ENCODE results near the gene NAT9. TPM values are rescaled to one million over a fixed set of nuclear protein-coding genes. Genes with fewer than 3 reads are reported as not detected.

The NAT9 gene
- total and polyA plus RNA-seq, 2 experiments from 2014 or later, result 37.3 to 37.5 TPM

DNA sequence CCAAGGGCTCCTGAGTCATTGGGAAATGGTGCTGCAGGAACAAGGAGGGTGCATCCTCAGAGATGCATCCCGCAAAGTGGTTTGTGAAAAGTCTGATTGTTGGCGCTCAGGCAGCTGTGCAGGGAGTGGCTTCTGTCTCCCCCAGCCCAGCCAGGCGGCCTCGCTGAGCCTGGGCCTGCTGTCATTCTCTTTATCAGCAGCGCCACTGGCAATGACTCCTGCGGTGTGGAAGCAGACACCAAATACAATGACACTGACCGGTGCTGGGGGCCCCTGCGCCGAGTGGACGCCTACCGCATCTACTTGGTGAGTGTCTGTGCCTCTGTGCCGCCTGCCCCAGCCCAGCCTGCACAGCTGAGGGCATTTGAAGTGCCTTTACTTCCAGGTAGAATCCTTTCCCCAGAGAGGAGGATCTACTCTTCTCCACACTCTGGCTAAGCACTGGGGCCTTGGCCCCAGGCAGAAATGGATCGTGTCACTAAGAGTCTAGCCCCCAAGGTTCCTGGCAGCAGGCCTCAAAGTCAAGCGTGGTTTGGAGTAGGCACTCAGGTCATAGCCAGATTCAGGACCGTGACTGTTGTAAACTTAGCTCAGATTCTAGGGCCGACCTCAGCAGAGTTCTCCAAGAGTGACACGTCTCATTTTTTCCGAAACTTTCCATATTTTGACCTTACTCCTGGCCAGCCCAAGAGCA, 19.3 kb upstream of the NAT9 start:
- Mint-ChIP-seq H3K27me3 (ENCODE audit: insufficient read depth, low read depth, poor library complexity) (peaks cover 3% of the 10 kb centered on the region), H3K4me3 (no peak overlapping the region), H3K36me3 (ENCODE audit: low read depth) (peaks cover 53% of the 10 kb centered on the region), H3K9me3 (no peaks in the 10 kb centered on the region), H3K27ac (no peak overlapping the region), H3K4me1 (peaks cover 1% of the 10 kb centered on the region; the same call in 1 of the 3 replicates)
- H3K36me3 ChIP-seq (ENCODE audit: insufficient read depth), result peaks cover 3% of the 10 kb centered on the region; the same call in 1 of the 2 replicates
- ATAC-seq (no peak), DNase-seq (ENCODE audit: low spot score) (no peak)
- H4K20me1 ChIP-seq (replicated peaks; ENCODE audit: insufficient read depth), result no peaks in the 10 kb centered on the region; the same call in 1 of the 2 replicates
- no peaks in the 10 kb centered on the region for H3K9me2 ChIP-seq (ENCODE audit: insufficient read depth)
- no peak overlapping the region for H3K4me2 ChIP-seq
- TF ChIP-seq CREB1 (CRISPR knock-in tag; IDR thresholded peaks at IDR 0.05; ENCODE audit: low read depth), result no peak
- TF ChIP-seq STAT1 (IDR thresholded peaks at IDR 0.05; ENCODE audit: unreplicated experiment), result no peak
- TF ChIP-seq NANOG (IDR thresholded peaks at IDR 0.05; ENCODE audit: borderline replicate concordance), result no peak
- no peak for TF ChIP-seq POLR2AphosphoS5 (IDR thresholded peaks at IDR 0.05; ENCODE audit: low read depth)
- no peak for TF ChIP-seq ETS1 (IDR thresholded peaks at IDR 0.05)
- TF ChIP-seq JUNB (IDR thresholded peaks at IDR 0.05; ENCODE audit: unreplicated experiment), result no peak
- TF ChIP-seq EZH2phosphoT487 (IDR thresholded peaks at IDR 0.05; ENCODE audit: unreplicated experiment), result no peak
- TF ChIP-seq EZH2 (IDR thresholded peaks at IDR 0.05; ENCODE audit: low read depth, unreplicated experiment), result no peak
- TF ChIP-seq, protein P1, sequence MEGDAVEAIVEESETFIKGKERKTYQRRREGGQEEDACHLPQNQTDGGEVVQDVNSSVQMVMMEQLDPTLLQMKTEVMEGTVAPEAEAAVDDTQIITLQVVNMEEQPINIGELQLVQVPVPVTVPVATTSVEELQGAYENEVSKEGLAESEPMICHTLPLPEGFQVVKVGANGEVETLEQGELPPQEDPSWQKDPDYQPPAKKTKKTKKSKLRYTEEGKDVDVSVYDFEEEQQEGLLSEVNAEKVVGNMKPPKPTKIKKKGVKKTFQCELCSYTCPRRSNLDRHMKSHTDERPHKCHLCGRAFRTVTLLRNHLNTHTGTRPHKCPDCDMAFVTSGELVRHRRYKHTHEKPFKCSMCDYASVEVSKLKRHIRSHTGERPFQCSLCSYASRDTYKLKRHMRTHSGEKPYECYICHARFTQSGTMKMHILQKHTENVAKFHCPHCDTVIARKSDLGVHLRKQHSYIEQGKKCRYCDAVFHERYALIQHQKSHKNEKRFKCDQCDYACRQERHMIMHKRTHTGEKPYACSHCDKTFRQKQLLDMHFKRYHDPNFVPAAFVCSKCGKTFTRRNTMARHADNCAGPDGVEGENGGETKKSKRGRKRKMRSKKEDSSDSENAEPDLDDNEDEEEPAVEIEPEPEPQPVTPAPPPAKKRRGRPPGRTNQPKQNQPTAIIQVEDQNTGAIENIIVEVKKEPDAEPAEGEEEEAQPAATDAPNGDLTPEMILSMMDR (conservative IDR thresholded peaks at IDR 0.05; ENCODE audit: low read depth in 2 of 2), result no peak
- TF ChIP-seq ZNF462 (CRISPR knock-in tag; IDR thresholded peaks at IDR 0.05), result no peak
- no peak for TF ChIP-seq REST (IDR thresholded peaks at IDR 0.05; ENCODE audit: unreplicated experiment)
- TF ChIP-seq ZNF114 (CRISPR knock-in tag; IDR thresholded peaks at IDR 0.05), result no peak
- no peak for TF ChIP-seq ZNF331 (CRISPR knock-in tag; IDR thresholded peaks at IDR 0.05; ENCODE audit: low read depth)
- no peaks in the 10 kb centered on the region for H3K27me3 ChIP-seq (ENCODE audit: insufficient read depth)
- H3K4me1 ChIP-seq (ENCODE audit: insufficient read depth), result no peaks in the 10 kb centered on the region
- H2AFZ ChIP-seq, result no peak overlapping the region
- H3F3A ChIP-seq (replicated peaks; ENCODE audit: low read depth), result no peaks in the 10 kb centered on the region
- H3K4me3 ChIP-seq, result no peak overlapping the region
- no peak overlapping the region for H3K27ac ChIP-seq (ENCODE audit: low read depth)
- no peaks in the 10 kb centered on the region for H3K79me2 ChIP-seq (replicated peaks; ENCODE audit: insufficient read depth)
